Measurements from ENCODE around the gene SUGP2. TPM values are rescaled to one million over a fixed set of nuclear protein-coding genes. Genes with fewer than 3 reads are reported as not detected.

Gene SUGP2
- 84.9 TPM for polyA plus RNA-seq (2012; ENCODE audit: low read depth, missing spikeins)

DNA sequence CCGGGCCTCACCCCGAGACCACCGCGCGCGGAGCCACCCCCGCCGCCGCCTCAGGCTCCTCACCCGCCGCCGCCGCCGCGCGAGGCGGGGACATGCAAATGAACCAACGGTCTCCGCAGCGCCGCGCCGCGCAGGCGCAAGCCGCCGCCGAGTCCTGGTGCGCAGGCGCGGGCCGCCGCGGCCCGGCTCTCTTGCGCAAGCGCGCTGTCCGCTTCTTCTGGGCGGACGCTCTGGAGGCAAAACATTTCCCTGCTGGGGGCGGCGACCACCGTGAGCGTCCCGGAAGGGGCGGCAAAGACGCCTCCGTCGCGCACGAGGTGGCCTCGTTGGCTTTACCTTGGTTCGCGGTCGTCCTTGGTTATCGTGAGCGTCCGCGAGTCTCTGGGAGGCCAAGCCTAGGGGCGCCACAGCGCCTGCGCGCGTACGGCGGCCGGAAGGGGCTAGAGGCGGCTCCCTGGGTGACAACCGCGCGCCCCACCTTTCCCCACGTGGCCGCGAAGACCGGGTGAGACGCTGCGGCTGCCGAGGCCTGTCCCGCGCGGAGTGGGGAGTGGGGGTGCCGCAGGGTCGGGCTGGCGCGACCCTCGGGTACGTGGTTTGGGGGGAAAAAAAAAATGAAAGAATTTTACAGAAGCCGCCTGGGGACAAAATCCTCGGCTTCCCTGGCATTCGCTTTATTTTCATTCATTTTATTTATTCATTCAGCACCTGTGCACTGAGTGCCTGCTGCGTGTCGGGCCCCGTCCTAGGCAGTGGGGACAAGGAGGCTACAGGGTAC lies at the start of gene SUGP2, which contains the start of gene ARMC6:
Gene SUGP2 (minus strand): TSS at position 92 of the 778 bp plus-strand sequence. CDS start 2,446 bp downstream, outside the sequence.
Gene ARMC6 (plus strand): TSS at position 178 of the 778 bp plus-strand sequence. CDS start 607 bp downstream, outside the sequence.
- DNase-seq (ENCODE audit: insufficient read length, low spot score) = peak; percentile 95
- TF ChIP-seq POLR2A (IDR thresholded peaks at IDR 0.05; ENCODE audit: low read depth, low read length) (peak; percentile 46), POU2F2 (IDR thresholded peaks at IDR 0.05; ENCODE audit: low read depth, low read length) (peak; percentile 76), SPI1 (IDR thresholded peaks at IDR 0.05; ENCODE audit: low read depth, low read length) (no peak), TAF1 (IDR thresholded peaks at IDR 0.05; ENCODE audit: low read depth, low read length) (0 out of 2 replicates have a peak, but pooled peaks have one; percentile 12), PAX5 (IDR thresholded peaks at IDR 0.05; ENCODE audit: insufficient read depth, low read length, severe bottlenecking) (no peak), POLR2AphosphoS5 (IDR thresholded peaks at IDR 0.05; ENCODE audit: low read depth, low read length) (peak; percentile 61)
- peak; percentile 89 for FAIRE-seq

DNA sequence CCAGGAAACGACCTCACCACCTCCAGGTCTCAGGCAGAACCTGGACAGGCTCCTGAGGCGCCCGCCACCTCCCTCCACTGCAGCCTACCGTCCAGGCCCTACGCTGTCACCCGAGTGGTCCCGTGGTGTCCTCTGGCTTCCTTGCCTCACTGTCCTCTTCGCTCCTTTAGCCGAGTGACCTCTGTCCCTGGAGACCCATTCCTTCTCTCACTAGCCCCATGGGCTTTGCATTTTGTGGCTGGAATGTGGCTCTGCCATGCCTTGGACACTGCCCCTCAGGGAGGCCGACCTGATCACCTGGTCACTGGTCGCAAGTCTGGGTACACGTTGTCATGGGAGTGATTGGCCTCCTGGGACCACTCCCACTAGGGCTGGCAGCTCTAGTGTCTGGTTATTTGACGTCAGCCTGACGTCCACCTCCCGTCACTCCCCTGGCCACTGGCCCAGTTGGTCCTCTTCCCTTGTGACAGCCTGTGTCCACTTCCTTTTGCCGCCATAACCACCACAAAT lies 48.4 kb upstream of the SUGP2 start:
- no peak for TF ChIP-seq POLR2AphosphoS5 (IDR thresholded peaks at IDR 0.05; ENCODE audit: low read depth, low read length)
- TF ChIP-seq SPI1 (IDR thresholded peaks at IDR 0.05; ENCODE audit: low read depth, low read length) = no peak
- TF ChIP-seq POLR2A (IDR thresholded peaks at IDR 0.05; ENCODE audit: low read depth, low read length) = no peak
- no peak for TF ChIP-seq PAX5 (IDR thresholded peaks at IDR 0.05; ENCODE audit: insufficient read depth, low read length, severe bottlenecking)
- TF ChIP-seq TAF1 (IDR thresholded peaks at IDR 0.05; ENCODE audit: low read depth, low read length) = no peak
- TF ChIP-seq POU2F2 (IDR thresholded peaks at IDR 0.05; ENCODE audit: low read depth, low read length) = no peak
- DNase-seq (ENCODE audit: insufficient read length, low spot score) = no peak
- FAIRE-seq = no peak

DNA sequence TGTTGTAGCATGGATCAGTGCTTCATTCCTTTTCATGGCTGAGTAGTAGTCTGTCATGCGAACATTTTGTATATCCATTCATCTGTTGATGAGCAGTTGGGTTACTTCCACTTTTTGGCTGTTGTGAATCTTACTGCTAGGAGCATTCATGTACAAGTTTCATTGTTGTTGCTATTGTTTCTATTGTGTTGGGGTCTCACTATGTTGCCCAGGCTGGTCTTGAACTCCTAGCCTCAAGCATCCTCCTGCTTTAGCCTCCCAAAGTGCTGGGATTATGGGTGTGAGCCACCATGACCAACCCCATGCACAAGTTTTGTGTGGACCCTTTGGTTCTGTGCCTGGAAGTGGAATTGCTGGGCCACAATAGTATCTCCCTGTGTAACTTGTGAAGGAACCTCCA lies 46.3 kb upstream of the SUGP2 start:
- DNase-seq (ENCODE audit: insufficient read length, low spot score) (no peak), FAIRE-seq (no peak)
- no peak for TF ChIP-seq TAF1 (IDR thresholded peaks at IDR 0.05; ENCODE audit: low read depth, low read length)
- no peak for TF ChIP-seq POU2F2 (IDR thresholded peaks at IDR 0.05; ENCODE audit: low read depth, low read length)
- no peak for TF ChIP-seq POLR2AphosphoS5 (IDR thresholded peaks at IDR 0.05; ENCODE audit: low read depth, low read length)
- no peak for TF ChIP-seq POLR2A (IDR thresholded peaks at IDR 0.05; ENCODE audit: low read depth, low read length)

DNA sequence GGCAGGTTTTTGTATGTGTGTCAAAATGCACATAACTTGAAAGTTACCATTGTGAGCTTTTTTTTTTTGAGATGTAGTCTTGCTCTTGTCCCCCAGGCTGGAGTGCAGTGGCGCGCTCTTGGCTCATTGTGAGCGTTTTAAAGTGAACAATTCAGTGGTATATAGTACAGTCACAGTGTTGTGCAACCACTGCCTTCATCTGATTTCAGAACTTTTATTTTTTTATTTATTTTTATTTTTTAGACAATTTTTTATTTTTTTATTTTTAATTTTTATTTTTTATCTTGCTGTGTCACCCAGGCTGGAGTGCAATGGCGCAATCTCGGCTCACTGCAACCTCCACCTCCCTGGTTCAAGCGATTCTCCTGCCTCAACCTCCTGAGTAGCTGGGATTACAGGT lies 45.5 kb upstream of the SUGP2 start:
- FAIRE-seq (no peak), DNase-seq (ENCODE audit: insufficient read length, low spot score) (no peak)
- no peak for TF ChIP-seq POLR2A (IDR thresholded peaks at IDR 0.05; ENCODE audit: low read depth, low read length)
- no peak for TF ChIP-seq PAX5 (IDR thresholded peaks at IDR 0.05; ENCODE audit: insufficient read depth, low read length, severe bottlenecking)
- TF ChIP-seq SPI1 (IDR thresholded peaks at IDR 0.05; ENCODE audit: low read depth, low read length) = no peak
- no peak for TF ChIP-seq POU2F2 (IDR thresholded peaks at IDR 0.05; ENCODE audit: low read depth, low read length)
- no peak for TF ChIP-seq TAF1 (IDR thresholded peaks at IDR 0.05; ENCODE audit: low read depth, low read length)
- TF ChIP-seq POLR2AphosphoS5 (IDR thresholded peaks at IDR 0.05; ENCODE audit: low read depth, low read length) = no peak

DNA sequence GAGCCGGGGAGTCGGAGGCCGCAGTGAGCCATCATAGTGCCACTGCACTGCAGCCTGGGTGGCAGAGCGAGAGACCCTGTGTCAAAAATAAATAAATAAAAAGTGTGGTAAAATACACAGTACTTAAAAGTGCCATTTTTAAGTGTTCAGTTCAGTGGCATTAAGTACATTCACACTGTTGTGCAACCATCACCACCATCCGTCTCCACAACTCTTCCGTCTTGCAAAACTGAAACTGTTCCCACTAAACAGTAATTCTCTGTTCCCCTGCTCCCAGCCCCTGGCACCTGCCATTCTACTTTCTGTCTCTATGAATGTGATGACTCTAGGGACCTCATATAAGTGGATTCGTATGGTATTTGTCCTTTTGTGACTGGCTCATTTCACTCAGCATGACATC lies 43.8 kb upstream of the SUGP2 start:
- no peak for DNase-seq (ENCODE audit: insufficient read length, low spot score)
- TF ChIP-seq POLR2A (IDR thresholded peaks at IDR 0.05; ENCODE audit: low read depth, low read length) (no peak), POLR2AphosphoS5 (IDR thresholded peaks at IDR 0.05; ENCODE audit: low read depth, low read length) (no peak), SPI1 (IDR thresholded peaks at IDR 0.05; ENCODE audit: low read depth, low read length) (no peak), POU2F2 (IDR thresholded peaks at IDR 0.05; ENCODE audit: low read depth, low read length) (no peak), PAX5 (IDR thresholded peaks at IDR 0.05; ENCODE audit: insufficient read depth, low read length, severe bottlenecking) (no peak)
- no peak for FAIRE-seq

DNA sequence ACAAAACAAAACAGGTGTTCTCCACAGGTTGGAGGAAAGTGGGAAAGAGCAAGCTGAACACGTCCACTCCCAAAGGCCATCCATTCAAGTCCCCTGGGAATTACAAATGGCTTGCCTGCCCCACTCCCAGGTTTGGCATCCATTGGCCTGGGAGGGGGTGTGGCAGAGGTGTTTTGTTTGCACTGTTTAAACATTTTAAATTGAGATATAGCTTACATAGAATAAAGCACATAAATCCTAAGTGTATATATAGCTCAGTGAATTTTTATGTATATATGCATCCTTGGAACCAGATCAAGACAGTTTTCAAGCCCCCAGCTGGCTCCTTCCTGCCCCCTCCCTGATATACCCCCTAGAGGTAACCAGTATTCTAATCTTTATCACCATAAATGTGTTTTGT lies 43.2 kb upstream of the SUGP2 start:
- no peak for FAIRE-seq
- no peak for TF ChIP-seq TAF1 (IDR thresholded peaks at IDR 0.05; ENCODE audit: low read depth, low read length)
- no peak for TF ChIP-seq POLR2A (IDR thresholded peaks at IDR 0.05; ENCODE audit: low read depth, low read length)
- no peak for TF ChIP-seq SPI1 (IDR thresholded peaks at IDR 0.05; ENCODE audit: low read depth, low read length)
- TF ChIP-seq POU2F2 (IDR thresholded peaks at IDR 0.05; ENCODE audit: low read depth, low read length) = no peak
- TF ChIP-seq PAX5 (IDR thresholded peaks at IDR 0.05; ENCODE audit: insufficient read depth, low read length, severe bottlenecking) = no peak
- no peak for TF ChIP-seq POLR2AphosphoS5 (IDR thresholded peaks at IDR 0.05; ENCODE audit: low read depth, low read length)
- no peak for DNase-seq (ENCODE audit: insufficient read length, low spot score)

DNA sequence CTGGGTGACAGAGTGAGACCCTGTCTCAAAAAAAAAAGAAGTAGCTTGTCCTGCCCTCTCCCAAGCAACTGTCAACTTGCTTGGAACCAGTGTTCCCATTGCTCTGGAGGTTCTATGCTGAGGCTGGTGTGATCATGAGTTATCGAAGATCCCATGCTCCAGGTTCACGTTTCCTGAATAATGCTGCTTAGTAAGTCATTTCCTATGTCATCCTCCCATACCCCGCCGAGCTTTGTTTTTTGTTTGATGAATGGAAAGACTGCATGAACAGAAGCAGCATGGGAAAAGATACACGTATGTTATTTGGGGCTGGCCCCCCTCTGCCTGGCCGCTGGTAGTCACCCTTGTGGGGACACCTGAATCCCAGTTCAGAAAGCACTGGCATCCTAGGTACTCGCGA lies 41.8 kb upstream of the SUGP2 start:
- TF ChIP-seq POLR2AphosphoS5 (IDR thresholded peaks at IDR 0.05; ENCODE audit: low read depth, low read length) (no peak), POLR2A (IDR thresholded peaks at IDR 0.05; ENCODE audit: low read depth, low read length) (no peak), SPI1 (IDR thresholded peaks at IDR 0.05; ENCODE audit: low read depth, low read length) (no peak), TAF1 (IDR thresholded peaks at IDR 0.05; ENCODE audit: low read depth, low read length) (no peak), POU2F2 (IDR thresholded peaks at IDR 0.05; ENCODE audit: low read depth, low read length) (no peak), PAX5 (IDR thresholded peaks at IDR 0.05; ENCODE audit: insufficient read depth, low read length, severe bottlenecking) (no peak)
- FAIRE-seq = no peak

DNA sequence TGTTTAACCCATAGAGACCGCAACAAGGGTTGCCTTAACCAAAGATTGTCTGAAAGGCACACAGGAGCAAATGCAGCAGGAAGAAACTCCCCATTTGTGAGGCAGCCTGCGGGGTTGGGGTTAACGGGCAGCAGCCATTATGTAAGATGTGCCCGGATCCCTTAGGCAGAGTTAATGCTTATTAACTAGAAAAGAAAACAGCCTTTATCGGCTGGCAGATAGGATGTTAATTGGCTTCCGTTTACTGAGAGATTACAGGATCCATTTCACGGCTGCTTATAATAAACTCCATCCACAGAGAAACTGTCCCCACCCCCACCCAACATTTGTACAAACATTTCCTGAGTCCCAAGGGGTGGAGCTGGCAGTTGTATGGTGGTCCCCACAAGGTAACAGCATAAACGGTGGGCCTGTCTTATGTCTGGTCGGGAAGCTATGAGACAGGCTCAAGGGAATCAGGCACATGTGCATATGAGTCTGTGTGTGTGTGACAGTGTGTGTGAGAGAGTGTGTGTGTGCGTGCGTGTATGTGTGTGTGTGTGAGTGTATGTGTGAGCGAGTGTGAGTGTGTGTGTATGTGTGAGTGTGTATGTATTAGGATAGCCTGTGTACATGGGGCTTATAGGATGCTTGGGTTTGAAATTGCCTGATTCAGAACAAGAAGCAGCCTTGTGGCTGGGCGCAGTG lies 41.0 kb upstream of the SUGP2 start:
- TF ChIP-seq POU2F2 (IDR thresholded peaks at IDR 0.05; ENCODE audit: low read depth, low read length) = no peak
- TF ChIP-seq PAX5 (IDR thresholded peaks at IDR 0.05; ENCODE audit: insufficient read depth, low read length, severe bottlenecking) = no peak
- TF ChIP-seq TAF1 (IDR thresholded peaks at IDR 0.05; ENCODE audit: low read depth, low read length) = no peak
- no peak for TF ChIP-seq POLR2AphosphoS5 (IDR thresholded peaks at IDR 0.05; ENCODE audit: low read depth, low read length)
- TF ChIP-seq SPI1 (IDR thresholded peaks at IDR 0.05; ENCODE audit: low read depth, low read length) = no peak
- TF ChIP-seq POLR2A (IDR thresholded peaks at IDR 0.05; ENCODE audit: low read depth, low read length) = no peak
- FAIRE-seq (peak; percentile 51), DNase-seq (ENCODE audit: insufficient read length, low spot score) (no peak)

More for the DNA sequence above, 41.8 kb upstream of the SUGP2 start:
- DNase-seq (ENCODE audit: insufficient read length, low spot score) = no peak

DNA sequence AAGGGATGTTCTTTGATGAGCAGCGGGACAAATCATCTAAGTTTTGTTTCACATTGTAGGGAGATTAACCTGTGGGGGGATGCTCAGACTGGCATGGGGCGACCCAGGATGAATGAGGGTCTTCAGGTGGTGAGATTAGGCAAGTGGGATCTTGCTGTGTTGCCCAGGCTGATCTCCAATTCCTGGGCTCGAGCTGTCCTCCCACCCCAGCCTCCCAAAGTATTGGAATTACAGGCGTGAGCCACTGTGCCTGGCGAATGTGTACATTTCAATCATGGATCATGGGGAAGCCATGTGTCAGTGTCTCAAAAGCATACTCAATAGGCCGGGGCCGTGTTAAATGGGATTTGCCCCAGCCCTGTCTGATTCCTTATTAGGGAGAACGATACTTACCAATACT lies 38.6 kb upstream of the SUGP2 start:
- TF ChIP-seq SPI1 (IDR thresholded peaks at IDR 0.05; ENCODE audit: low read depth, low read length) (no peak), PAX5 (IDR thresholded peaks at IDR 0.05; ENCODE audit: insufficient read depth, low read length, severe bottlenecking) (no peak), POLR2AphosphoS5 (IDR thresholded peaks at IDR 0.05; ENCODE audit: low read depth, low read length) (no peak), POLR2A (IDR thresholded peaks at IDR 0.05; ENCODE audit: low read depth, low read length) (no peak), POU2F2 (IDR thresholded peaks at IDR 0.05; ENCODE audit: low read depth, low read length) (no peak), TAF1 (IDR thresholded peaks at IDR 0.05; ENCODE audit: low read depth, low read length) (no peak)
- FAIRE-seq (no peak), DNase-seq (ENCODE audit: insufficient read length, low spot score) (no peak)

All from GM12891 (cell line).